H1 (cell line): ENCODE data around the gene LMAN1L. TPM values are rescaled to one million over a fixed set of nuclear protein-coding genes. Genes with fewer than 3 reads are reported as not detected.

Experiments used
- BRCA1 ChIP-seq: IDR thresholded peaks from 2 replicates; pipeline ENCODE4 v1.6.1; 2012; ENCODE audit warnings: low read depth, low read length, improper control_type of control experiment
- HDAC2 ChIP-seq, 2 experiments: fragments of 300-600 bp in 1 of 2; sonication (generic) in 1 of 2; IDR thresholded peaks; 2 replicates each; pipeline ENCODE4 v1.6.1; 2011 to 2012; ENCODE audit warnings: low read depth in 2 of 2, low read length in 2 of 2, mild to moderate bottlenecking in 2 of 2, moderate library complexity in 2 of 2, borderline replicate concordance in 1 of 2, inconsistent platforms in 1 of 2
- MAX ChIP-seq: IDR thresholded peaks from 2 replicates; pipeline ENCODE4 v1.6.1; 2012; ENCODE audit warnings: inconsistent platforms
- POU5F1 ChIP-seq: IDR thresholded peaks from 2 replicates; pipeline ENCODE4 v1.6.1; 2011; ENCODE audit warnings: low read depth, mild to moderate bottlenecking, low read length, moderate library complexity
- RNF2 ChIP-seq: fragments of 200-900, 300-1000 bp; sonication (generic); IDR thresholded peaks from 2 replicates; pipeline ENCODE4 v1.7.1; 2016; ENCODE audit warnings: borderline replicate concordance, low read depth, mild to moderate bottlenecking, antibody characterized with exemption, low read length; ENCODE audit not compliant: poor library complexity, severe bottlenecking; ENCODE audit errors: missing control alignments
- TBP ChIP-seq: IDR thresholded peaks from 2 replicates; pipeline ENCODE4 v1.6.1; 2011; ENCODE audit warnings: low read depth, low read length, improper control_type of control experiment
- TCF12 ChIP-seq: IDR thresholded peaks from 2 replicates; pipeline ENCODE4 v1.6.1; 2011; ENCODE audit warnings: low read depth, mild to moderate bottlenecking, low read length
- TEAD4 ChIP-seq: IDR thresholded peaks from 2 replicates; pipeline ENCODE4 v1.6.1; 2012; ENCODE audit warnings: low read depth, low read length, inconsistent platforms, mixed read lengths
- YY1 ChIP-seq: IDR thresholded peaks from 2 replicates; pipeline ENCODE4 v1.6.1; 2011; ENCODE audit warnings: low read depth, mild to moderate bottlenecking, low read length
- polyA plus RNA-seq, 7 experiments: library from polyadenylated mRNA; depleted of rRNA in 3 of 7; stranded (reverse) in 5 of 7; unstranded in 2 of 7; fragments of >200 nt in 5 of 7; fragments of 200-250 nt in 2 of 7; gene quantifications; 1 replicate in 5 of 7; 2 replicates in 1 of 7; 4 replicates in 1 of 7; pipeline versions ENCODE4 v1.2.1 to v1.2.3, GENCODE V29; 2011 to 2013; ENCODE audit warnings: missing spikeins in 2 of 7, mixed read lengths in 2 of 7
- total RNA-seq: library from RNA; stranded (reverse); fragmentation: NEBNext Ultra II Directional; extraction: Animal tissue kit (Norgen Biotek cat#: 25700); gene quantifications from 2 replicates; pipeline ENCODE4 v1.2.1, GENCODE V29; 2021

LMAN1L gene
- total and polyA plus RNA-seq, 2 of the 8 experiments (the other 6 are each of a cell fraction or from before 2014, with no cell fraction given), result not detected

- TF ChIP-seq HDAC2 (IDR thresholded peaks at IDR 0.05; ENCODE audit: borderline replicate concordance in 1 of 2, low read depth in 2 of 2, low read length in 2 of 2) (no peak), MAX (no peak), POU5F1 (no peak), TBP (no peak), BRCA1 (no peak), YY1 (no peak), TEAD4 (no peak), TCF12 (no peak), RNF2 (no peak)
Observed at GRCh38 chr15:74777769-74778598, 34.7 kb upstream of the LMAN1L start (continued).
